Measurements from ENCODE around the gene ZNF22.
A peak's percentile ranks its signal among the peaks of the same experiment; 100 is the strongest.
"Not testable (repeated sequence)": the region's sequence is repeated elsewhere in the genome, so short reads cannot be mapped to it uniquely, and the experiment has no call there.

The ZNF22 gene

DNA sequence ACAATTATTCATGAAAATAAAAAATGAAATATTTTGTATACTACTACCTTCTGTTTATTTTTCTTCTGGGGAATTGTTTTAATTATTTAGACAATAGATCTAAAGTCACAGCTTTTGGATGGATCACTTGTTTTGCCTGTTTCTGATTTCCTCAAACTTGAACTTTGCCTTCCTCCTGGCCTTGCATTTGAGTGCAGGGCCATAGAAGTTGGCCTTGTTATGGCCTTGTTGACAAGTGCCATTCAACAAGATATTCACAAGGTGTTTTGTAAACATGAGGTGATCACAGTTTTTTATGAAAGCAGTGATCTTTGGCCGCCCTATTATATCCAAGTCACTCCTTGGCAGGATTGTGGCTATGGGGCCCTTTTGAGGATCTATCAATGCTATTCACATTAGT lies 4.6 kb downstream of the ZNF22 start:
- Histone ChIP-seq H3K27ac (no peak overlapping the region), H2AFZ (no peak overlapping the region), H3K4me3 (ENCODE audit: low read depth, low read length) (no peak overlapping the region), H3K27me3 (ENCODE audit: control insufficient read depth, insufficient read depth, low read length) (no peaks in the 10 kb centered on the region), H3K79me2 (no peaks in the 10 kb centered on the region), H3K4me1 (peaks cover 5% of the 10 kb centered on the region), H3K36me3 (ENCODE audit: control insufficient read depth, insufficient read depth, low read length) (no peaks in the 10 kb centered on the region), H3K9ac (no peak overlapping the region), H3K4me2 (ENCODE audit: low read length) (no peak overlapping the region), H3K9me3 (ENCODE audit: control insufficient read depth, low read length) (no peaks in the 10 kb centered on the region)
- TF ChIP-seq, protein P1, sequence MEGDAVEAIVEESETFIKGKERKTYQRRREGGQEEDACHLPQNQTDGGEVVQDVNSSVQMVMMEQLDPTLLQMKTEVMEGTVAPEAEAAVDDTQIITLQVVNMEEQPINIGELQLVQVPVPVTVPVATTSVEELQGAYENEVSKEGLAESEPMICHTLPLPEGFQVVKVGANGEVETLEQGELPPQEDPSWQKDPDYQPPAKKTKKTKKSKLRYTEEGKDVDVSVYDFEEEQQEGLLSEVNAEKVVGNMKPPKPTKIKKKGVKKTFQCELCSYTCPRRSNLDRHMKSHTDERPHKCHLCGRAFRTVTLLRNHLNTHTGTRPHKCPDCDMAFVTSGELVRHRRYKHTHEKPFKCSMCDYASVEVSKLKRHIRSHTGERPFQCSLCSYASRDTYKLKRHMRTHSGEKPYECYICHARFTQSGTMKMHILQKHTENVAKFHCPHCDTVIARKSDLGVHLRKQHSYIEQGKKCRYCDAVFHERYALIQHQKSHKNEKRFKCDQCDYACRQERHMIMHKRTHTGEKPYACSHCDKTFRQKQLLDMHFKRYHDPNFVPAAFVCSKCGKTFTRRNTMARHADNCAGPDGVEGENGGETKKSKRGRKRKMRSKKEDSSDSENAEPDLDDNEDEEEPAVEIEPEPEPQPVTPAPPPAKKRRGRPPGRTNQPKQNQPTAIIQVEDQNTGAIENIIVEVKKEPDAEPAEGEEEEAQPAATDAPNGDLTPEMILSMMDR (IDR thresholded peaks at IDR 0.05) = no peak

DNA sequence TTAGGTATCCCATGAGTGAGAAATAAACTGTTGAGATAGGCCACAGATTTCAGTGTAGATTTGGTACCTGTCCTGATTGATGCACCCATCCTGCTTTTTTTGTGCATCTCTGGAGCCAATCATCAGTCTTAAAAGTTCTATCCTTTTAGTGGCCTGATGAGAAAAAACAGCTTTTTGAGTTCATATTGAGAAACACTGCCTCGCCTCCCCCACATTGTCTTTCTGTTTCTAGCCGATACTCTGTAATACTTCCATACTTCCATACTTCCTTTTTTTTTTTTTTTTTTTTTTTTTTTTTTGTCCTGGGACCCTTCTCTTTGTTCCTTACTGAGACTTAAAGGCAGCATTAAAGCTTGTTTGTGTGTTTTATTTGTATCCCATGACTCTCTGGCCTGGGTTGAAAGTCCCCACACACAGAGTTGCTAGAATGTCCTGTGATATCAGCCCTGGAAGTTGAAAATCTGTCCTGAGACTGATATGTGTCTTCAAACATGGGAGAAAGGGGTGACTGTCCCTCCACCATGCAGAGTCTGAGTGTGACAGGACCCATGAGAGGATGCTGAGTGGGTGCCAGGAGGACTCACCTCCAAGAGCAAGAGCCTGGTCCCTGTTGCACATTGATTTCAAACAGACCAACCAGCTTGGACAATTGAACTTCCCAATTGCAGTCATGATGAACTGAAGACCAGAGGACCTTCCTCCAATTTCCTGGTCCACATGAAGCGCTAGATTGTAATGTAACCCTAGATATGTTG lies 5.7 kb downstream of the ZNF22 start:
- no peak overlapping the region for H3K4me2 ChIP-seq (ENCODE audit: low read length)
- no peaks in the 10 kb centered on the region for H3K36me3 ChIP-seq (ENCODE audit: control insufficient read depth, insufficient read depth, low read length)
- no peak overlapping the region for H3K4me3 ChIP-seq (ENCODE audit: low read depth, low read length)
- H3K9ac ChIP-seq = no peak overlapping the region
- H3K27ac ChIP-seq = no peak overlapping the region
- peaks cover 5% of the 10 kb centered on the region for H3K4me1 ChIP-seq
- no peak overlapping the region for H2AFZ ChIP-seq
- TF ChIP-seq, protein P1 (IDR thresholded peaks at IDR 0.05) = no peak
- no peaks in the 10 kb centered on the region for H3K27me3 ChIP-seq (ENCODE audit: control insufficient read depth, insufficient read depth, low read length)
- H3K9me3 ChIP-seq (ENCODE audit: control insufficient read depth, low read length) = no peaks in the 10 kb centered on the region
- H3K79me2 ChIP-seq = no peaks in the 10 kb centered on the region

DNA sequence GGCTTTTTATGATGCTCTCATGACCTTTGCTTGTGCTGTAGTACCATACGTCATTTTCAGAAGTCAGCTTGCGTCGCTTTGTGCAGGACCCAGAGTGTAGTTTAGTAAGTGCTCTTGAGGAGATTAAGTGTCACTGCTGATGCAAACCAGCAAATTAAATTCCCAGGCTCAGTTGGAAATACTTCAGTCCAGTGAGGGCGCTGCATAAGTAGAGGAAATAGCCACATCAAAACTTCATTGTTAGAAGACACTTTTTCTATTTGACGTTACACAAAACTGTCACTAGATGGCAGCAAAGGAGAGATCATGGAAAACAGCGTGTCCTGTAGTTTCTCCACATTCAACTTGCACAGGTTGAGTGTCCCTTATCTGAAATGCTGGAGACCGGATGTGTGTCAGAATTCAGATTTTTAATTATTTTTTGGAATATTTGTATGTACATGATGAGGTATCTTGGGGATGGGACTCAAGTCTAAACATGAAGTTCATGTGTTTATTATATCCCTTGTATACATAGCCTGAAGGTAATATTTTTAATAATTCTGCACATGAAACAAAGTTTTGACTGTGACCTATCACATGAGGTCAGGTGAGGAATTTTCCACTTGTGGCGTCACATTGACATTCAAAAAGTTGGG lies 7.9 kb downstream of the ZNF22 start:
- H3K9me3 ChIP-seq (ENCODE audit: control insufficient read depth, low read length) = no peaks in the 10 kb centered on the region
- H3K79me2 ChIP-seq = no peaks in the 10 kb centered on the region
- H3K9ac ChIP-seq = no peak overlapping the region
- no peak overlapping the region for H3K4me2 ChIP-seq (ENCODE audit: low read length)
- H3K27me3 ChIP-seq (ENCODE audit: control insufficient read depth, insufficient read depth, low read length) = no peaks in the 10 kb centered on the region
- H3K4me1 ChIP-seq = peaks cover 5% of the 10 kb centered on the region
- TF ChIP-seq, protein P1 (IDR thresholded peaks at IDR 0.05) = peak; percentile 76
- no peaks in the 10 kb centered on the region for H3K36me3 ChIP-seq (ENCODE audit: control insufficient read depth, insufficient read depth, low read length)
- H3K27ac ChIP-seq = no peak overlapping the region
- H2AFZ ChIP-seq = no peak overlapping the region
- H3K4me3 ChIP-seq (ENCODE audit: low read depth, low read length) = no peak overlapping the region

DNA sequence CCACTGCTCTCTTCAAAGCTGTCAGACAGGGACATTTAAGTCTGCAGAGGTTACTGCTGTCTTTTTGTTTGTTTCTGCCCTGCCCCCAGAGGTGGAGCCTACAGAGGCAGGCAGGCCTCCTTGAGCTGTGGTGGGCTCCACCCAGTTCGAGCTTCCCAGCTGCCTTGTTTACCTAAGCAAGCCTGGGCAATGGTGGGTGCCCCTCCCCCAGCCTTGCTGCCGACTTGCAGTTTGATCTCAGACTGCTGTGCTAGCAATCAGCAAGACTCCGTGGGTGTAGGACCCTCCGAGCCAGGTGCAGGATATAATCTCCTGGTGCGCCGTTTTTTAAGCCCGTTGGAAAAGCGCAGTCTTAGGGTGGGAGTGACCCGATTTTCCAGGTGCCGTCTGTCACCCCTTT lies 13.8 kb downstream of the ZNF22 start:
- not testable (repeated sequence) for H3K9me3 ChIP-seq (ENCODE audit: control insufficient read depth, low read length); H3K9ac ChIP-seq; H2AFZ ChIP-seq; H3K36me3 ChIP-seq (ENCODE audit: control insufficient read depth, insufficient read depth, low read length); H3K27me3 ChIP-seq (ENCODE audit: control insufficient read depth, insufficient read depth, low read length); H3K4me2 ChIP-seq (ENCODE audit: low read length); H3K4me3 ChIP-seq (ENCODE audit: low read depth, low read length); H3K27ac ChIP-seq; H3K4me1 ChIP-seq; H3K79me2 ChIP-seq

DNA sequence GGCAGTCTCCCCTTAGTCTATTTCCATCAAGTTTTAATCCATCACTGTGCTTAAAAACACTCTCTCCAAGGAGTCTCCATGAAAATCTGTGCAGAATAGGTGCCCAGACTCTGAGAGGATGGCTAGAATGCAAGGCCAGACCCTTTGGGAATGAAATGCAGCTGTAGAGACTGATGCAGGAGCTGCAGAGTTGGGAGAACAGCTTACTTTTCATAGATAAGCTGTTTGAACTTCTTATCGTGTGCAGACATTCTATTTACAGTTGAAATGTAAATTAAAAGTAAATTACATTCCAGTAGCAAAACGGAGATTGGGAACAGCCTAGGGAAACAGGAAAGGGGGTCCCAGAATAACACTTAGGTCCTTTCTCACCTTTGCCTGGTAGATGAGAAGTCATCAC lies 14.9 kb downstream of the ZNF22 start:
- no peaks in the 10 kb centered on the region for H3K36me3 ChIP-seq (ENCODE audit: control insufficient read depth, insufficient read depth, low read length)

More for the DNA sequence above, 14.9 kb downstream of the ZNF22 start:
- H3K4me3 ChIP-seq (ENCODE audit: low read depth, low read length) = no peak overlapping the region
- H3K27ac ChIP-seq = no peak overlapping the region
- H2AFZ ChIP-seq = no peak overlapping the region
- no peak overlapping the region for H3K9ac ChIP-seq
- H3K9me3 ChIP-seq (ENCODE audit: control insufficient read depth, low read length) = no peaks in the 10 kb centered on the region
- TF ChIP-seq, protein P1 (IDR thresholded peaks at IDR 0.05) = no peak
- no peaks in the 10 kb centered on the region for H3K79me2 ChIP-seq
- H3K27me3 ChIP-seq (ENCODE audit: control insufficient read depth, insufficient read depth, low read length) = no peaks in the 10 kb centered on the region
- no peak overlapping the region for H3K4me2 ChIP-seq (ENCODE audit: low read length)
- H3K4me1 ChIP-seq = no peaks in the 10 kb centered on the region
